GM18505 (cell line): ENCODE results near the gene CPED1.
"Not testable (repeated sequence)": the region's sequence is repeated elsewhere in the genome, so short reads cannot be mapped to it uniquely, and the experiment has no call there.

Source experiments
- ATAC-seq: cut with Tn5 transposase; IDR thresholded peaks from one replicate; pipeline ENCODE4 v1.9.1; 2021; ENCODE audit not compliant: unreplicated experiment
- POLR2A ChIP-seq: IDR thresholded peaks from 4 replicates; pipeline ENCODE4 v1.6.1; 2011; ENCODE audit warnings: borderline replicate concordance; ENCODE audit not compliant: insufficient read depth, insufficient read length; ENCODE audit errors: extremely low read depth

The CPED1 gene

GRCh38 chr7:120955577-120956149 is 32.8 kb upstream of the CPED1 start:
- no peak for TF ChIP-seq POLR2A
- ATAC-seq = no peak

DNA sequence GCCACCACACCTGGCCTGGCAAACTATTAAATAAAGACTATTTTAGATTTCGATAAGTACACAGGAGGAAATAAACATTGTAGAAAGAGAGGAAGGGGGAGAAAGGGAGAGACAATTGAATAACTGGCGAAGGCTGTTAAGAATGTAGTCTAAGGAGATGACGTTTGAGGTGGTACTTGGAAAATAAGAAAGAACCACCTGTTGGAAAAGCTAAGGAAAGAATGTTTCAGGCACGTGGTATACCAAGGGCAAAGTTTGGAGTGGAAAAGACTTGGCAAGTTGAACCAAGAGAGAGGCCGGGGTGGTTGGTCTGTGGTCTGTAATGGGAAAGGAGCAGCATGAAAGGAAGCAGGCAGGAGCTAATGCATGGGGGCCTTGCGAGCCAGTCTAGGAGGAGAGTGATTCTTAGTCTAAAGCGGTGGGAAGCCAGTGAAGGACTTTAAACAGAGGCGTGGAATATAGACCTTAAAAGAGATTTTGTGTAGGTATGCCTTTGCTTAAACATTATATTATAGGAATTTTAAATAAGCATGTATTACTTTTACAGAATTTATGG is 28.5 kb upstream of the CPED1 start:
- no peak for ATAC-seq
- TF ChIP-seq POLR2A = no peak

DNA sequence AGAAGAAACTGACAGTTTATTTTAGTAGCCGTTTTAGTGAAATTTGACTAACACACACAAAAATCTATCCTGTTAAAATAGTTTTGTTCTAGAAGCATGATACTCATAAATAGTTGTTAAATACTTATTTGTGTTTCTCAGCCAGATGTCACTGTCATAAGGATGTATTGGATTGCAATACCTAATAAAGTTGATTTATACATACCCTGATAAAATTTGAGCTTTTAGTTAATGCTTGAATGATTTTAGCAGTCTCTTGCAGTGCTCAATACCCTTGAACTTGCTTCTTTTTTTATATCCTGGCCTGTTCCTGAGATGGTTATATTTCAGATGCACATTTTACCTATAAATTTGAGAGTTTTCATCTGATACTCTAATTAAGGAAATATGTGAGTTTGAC is 27.8 kb upstream of the CPED1 start:
- no peak for TF ChIP-seq POLR2A
- no peak for ATAC-seq

DNA sequence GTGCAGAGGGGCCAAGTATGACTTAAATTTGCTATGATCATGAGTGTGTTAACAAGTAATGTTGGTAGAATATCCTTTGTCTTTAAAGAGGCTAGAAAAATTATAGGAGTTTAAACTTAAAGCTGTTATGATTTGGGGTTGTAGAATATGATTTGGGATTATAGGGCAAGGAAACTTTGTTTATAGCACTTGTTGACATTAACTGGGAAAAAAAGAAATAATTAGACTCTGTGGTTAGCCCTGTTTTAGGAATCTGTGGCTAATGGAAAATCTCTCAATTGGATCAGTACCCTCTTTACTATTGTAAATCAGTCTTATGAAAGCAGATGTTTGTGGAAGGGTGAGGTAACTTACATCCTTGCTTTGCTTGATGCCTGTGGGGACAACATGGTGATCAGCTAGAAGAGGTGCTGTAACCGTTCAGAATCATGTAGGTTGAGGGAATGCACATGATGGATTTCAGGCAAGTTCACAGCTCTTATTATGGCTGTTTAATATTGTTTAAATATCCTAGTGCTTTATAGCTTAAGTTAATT is 26.8 kb upstream of the CPED1 start:
- TF ChIP-seq POLR2A = no peak
- ATAC-seq = no peak

DNA sequence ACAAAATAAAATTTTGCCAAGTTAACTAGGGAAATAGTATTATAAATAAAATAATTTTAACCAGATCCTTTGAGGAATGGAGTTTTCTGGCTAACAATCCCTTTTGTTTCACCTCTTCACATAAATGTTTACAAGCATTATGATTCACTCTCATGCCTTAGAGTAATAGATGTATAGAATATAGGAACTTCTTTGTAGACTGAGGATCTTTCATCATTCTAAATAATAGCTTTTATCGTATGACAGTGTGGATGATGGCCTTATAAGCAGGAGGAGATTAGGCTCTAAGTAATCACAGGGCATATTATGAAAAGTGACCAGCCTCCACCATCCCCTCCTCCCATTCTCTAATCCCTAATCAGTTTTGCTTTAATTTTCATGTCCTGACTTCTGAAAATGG is 24.4 kb upstream of the CPED1 start:
- TF ChIP-seq POLR2A = no peak

GRCh38 chr7:120966961-120967360 is 21.6 kb upstream of the CPED1 start:
- no peak for ATAC-seq
- TF ChIP-seq POLR2A = no peak

More for the DNA sequence above, 24.4 kb upstream of the CPED1 start:
- no peak for ATAC-seq

GRCh38 chr7:120973849-120974248 is 14.7 kb upstream of the CPED1 start:
- no peak for ATAC-seq
- no peak for TF ChIP-seq POLR2A

DNA sequence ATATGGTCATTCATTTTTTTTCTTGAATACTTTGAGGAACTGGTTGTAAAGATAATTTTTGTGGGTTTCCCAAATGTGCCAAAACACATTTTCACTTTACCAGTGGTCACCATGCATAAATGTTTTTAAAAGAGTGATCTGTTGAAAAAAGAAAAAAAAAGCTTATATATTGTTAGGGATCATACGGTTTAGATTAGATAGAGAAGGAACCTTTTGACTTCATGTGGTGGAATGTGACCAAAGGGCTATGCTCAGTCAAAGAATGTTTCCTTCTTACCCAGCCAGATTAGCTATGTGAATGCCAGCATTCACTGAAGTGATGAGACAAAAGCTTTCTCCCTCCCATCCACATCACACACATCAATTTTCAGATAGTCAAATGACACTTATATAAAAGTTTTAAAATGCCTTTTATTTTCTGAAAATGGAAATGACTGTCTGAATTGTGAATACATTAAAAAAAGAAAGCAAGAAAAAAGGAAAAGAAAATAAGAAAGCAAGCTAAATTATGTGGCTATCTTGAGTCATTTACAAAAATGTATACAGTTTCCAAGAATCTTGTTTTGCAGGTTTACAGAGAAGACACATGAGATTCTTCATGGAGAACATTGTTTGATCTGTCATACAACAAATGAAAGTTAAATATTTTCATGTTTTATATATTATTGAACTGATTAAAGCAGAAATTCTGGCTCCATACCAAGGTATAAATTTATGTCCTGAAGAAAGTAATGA is 8.6 kb upstream of the CPED1 start:
- no peak for ATAC-seq
- no peak for TF ChIP-seq POLR2A

GRCh38 chr7:120981117-120981516 is 7.4 kb upstream of the CPED1 start:
- ATAC-seq = no peak
- no peak for TF ChIP-seq POLR2A

DNA sequence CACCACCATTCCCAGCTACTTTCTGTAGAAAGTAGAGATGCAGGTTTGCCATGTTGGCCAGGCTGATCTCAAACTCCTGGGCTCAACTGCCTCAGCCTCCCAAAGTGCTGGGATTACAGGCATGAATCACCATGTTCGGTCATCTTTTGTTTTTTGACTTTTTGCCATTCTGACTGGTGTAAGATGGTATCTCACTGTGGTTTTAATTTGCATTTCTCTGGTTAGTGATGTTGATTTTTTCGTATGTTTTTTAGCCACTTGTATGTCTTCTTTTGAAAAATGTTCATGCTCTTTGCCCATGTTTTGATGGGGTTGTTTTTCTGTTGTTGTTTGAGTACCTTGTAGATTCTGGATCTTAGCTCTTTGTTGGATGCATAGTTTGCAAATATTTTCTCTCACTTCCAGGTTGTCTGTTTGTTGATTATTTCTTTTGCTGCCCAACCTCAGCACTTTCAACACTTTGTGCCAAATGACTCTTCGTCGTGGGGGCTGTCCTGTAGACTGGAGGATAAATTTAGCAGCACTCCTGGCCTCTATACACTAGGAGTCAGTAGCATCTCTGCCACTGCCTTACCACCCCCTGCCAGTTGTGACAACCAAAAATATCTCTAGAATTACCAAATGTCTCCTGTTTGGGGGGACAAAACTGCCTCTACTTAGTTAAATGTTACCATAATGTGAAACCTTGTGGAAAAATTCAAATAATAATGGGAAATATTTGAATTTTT is 6.5 kb upstream of the CPED1 start:
- no peak for ATAC-seq
- no peak for TF ChIP-seq POLR2A

- not testable (repeated sequence) for ATAC-seq
Observed at GRCh38 chr7:120983592-120983991, 4.9 kb upstream of the CPED1 start.

- TF ChIP-seq POLR2A = no peak
- ATAC-seq = no peak
Observed at GRCh38 chr7:120984406-120984805, 4.1 kb upstream of the CPED1 start.

GRCh38 chr7:120985130-120985758 is 3.3 kb upstream of the CPED1 start:
- TF ChIP-seq POLR2A = no peak
- ATAC-seq = no peak
